GM12878 (cell line): ENCODE measurements around the gene TBCA. TPM values are rescaled to one million over a fixed set of nuclear protein-coding genes. Genes with fewer than 3 reads are reported as not detected.

Experiments
- EP300 ChIP-seq, 2 experiments: fragments of 150-350 bp in 1 of 2; IDR thresholded peaks; 2 replicates each; pipeline ENCODE4 v1.6.1; 2011 to 2012; ENCODE audit warnings: low read depth in 2 of 2, low read length in 2 of 2, borderline replicate concordance in 1 of 2, improper control_type of control experiment in 1 of 2, inconsistent platforms in 1 of 2; ENCODE audit not compliant: control insufficient read depth in 1 of 2
- JUNB ChIP-seq: IDR thresholded peaks from 2 replicates; pipeline ENCODE4 v1.6.1; 2016; ENCODE audit warnings: antibody characterized with exemption, mild to moderate bottlenecking
- JUND ChIP-seq: IDR thresholded peaks from 2 replicates; pipeline ENCODE4 v1.6.1; 2012; ENCODE audit warnings: low read depth, mild to moderate bottlenecking, low read length, improper control_type of control experiment, moderate library complexity
- NR2C1 ChIP-seq: fragments of 450-650 bp; IDR thresholded peaks from 2 replicates; pipeline ENCODE4 v1.6.1; 2017; ENCODE audit warnings: antibody characterized with exemption, mild to moderate bottlenecking, moderate library complexity
- RAD21 ChIP-seq: IDR thresholded peaks from 2 replicates; pipeline ENCODE4 v1.6.1; 2011; ENCODE audit warnings: mild to moderate bottlenecking, low read depth, low read length, moderate library complexity; ENCODE audit not compliant: insufficient read depth
- RAD51 ChIP-seq: fragments of 450-650 bp; IDR thresholded peaks from 2 replicates; pipeline ENCODE4 v1.6.1; 2016; ENCODE audit warnings: moderate library complexity, mild to moderate bottlenecking, inconsistent platforms
- RB1 ChIP-seq: fragments of 450-650 bp; formaldehyde crosslinking; IDR thresholded peaks from 2 replicates; pipeline ENCODE4 v1.6.1; 2017; ENCODE audit warnings: mild to moderate bottlenecking, borderline replicate concordance
- REST ChIP-seq: IDR thresholded peaks from 2 replicates; pipeline ENCODE4 v1.6.1; 2012; ENCODE audit warnings: mild to moderate bottlenecking, low read depth, low read length
- SIX5 ChIP-seq: IDR thresholded peaks from 2 replicates; pipeline ENCODE4 v1.6.1; 2011; ENCODE audit warnings: mild to moderate bottlenecking, low read depth, low read length, moderate library complexity; ENCODE audit not compliant: severe bottlenecking
- SP1 ChIP-seq: IDR thresholded peaks from one replicate; pipeline ENCODE4 v1.6.1; 2011; ENCODE audit warnings: low read depth, low read length
- SPI1 ChIP-seq: IDR thresholded peaks from 2 replicates; pipeline ENCODE4 v1.6.1; 2011; ENCODE audit warnings: low read depth, mild to moderate bottlenecking, low read length, moderate library complexity, borderline replicate concordance; ENCODE audit not compliant: insufficient read depth
- TCF12 ChIP-seq: IDR thresholded peaks from 2 replicates; pipeline ENCODE4 v1.6.1; 2011; ENCODE audit warnings: low read depth, mild to moderate bottlenecking, low read length
- YY1 ChIP-seq: IDR thresholded peaks from 2 replicates; pipeline ENCODE4 v1.6.1; 2011; ENCODE audit warnings: low read depth, mild to moderate bottlenecking, low read length
- ZBTB33 ChIP-seq: fragments of 450-650 bp; IDR thresholded peaks from 2 replicates; pipeline ENCODE4 v1.6.1; 2017; ENCODE audit warnings: mild to moderate bottlenecking
- ZNF207 ChIP-seq: fragments of 450-650 bp; IDR thresholded peaks from 2 replicates; pipeline ENCODE4 v1.6.1; 2014; ENCODE audit warnings: antibody characterized with exemption, mild to moderate bottlenecking, borderline replicate concordance
- ZNF687 ChIP-seq: fragments of 450-650 bp; IDR thresholded peaks from 2 replicates; pipeline ENCODE4 v1.6.1; 2017; ENCODE audit warnings: mild to moderate bottlenecking, moderate library complexity
- polyA plus RNA-seq, 11 experiments: library from polyadenylated mRNA; depleted of rRNA in 4 of 11; unstranded in 6 of 11; stranded (reverse) in 5 of 11; fragments of >200 nt; fragmentation: Nextera tagmentation in 4 of 11; fragmentation: Illumina TruSeq in 1 of 11; extraction: Ambion mirVana in 4 of 11; extraction: Trizol in 1 of 11; gene quantifications; 1 replicate in 1 of 11; 2 replicates in 10 of 11; pipeline versions ENCODE4 v1.2.1 to v1.2.3, GENCODE V29; 2011 to 2016; ENCODE audit warnings: inconsistent platforms in 2 of 11, missing spikeins in 2 of 11, low read depth in 1 of 11
- total RNA-seq, 4 experiments: library from RNA; depleted of rRNA in 3 of 4; stranded (reverse); fragments of >200 nt in 3 of 4; fragmentation: Illumina TruSeq in 1 of 4; extraction: Trizol in 1 of 4; gene quantifications; 2 replicates each; pipeline versions ENCODE4 v1.2.1 to v1.2.3, GENCODE V29; 2013 to 2021
- TF ChIP-seq, protein P1 (sequence below): IDR thresholded peaks from 2 replicates; pipeline ENCODE4 v1.6.1; 2011; ENCODE audit warnings: low read depth, mild to moderate bottlenecking, low read length, moderate library complexity, borderline replicate concordance; ENCODE audit errors: extremely low read depth

The TBCA gene
- total and polyA plus RNA-seq, 10 of the 15 experiments (the other 5 are each of a cell fraction or from before 2014, with no cell fraction given): 86.3 to 647 (median 294) TPM

GRCh38 chr5:77718934-77719610, 57.1 kb downstream of the TBCA start (continued):
- TF ChIP-seq RAD21 (no peak), JUNB (peak; percentile 48), RAD51 (peak; percentile 26; the same call in 1 of the 2 replicates), SPI1 (peak; percentile 85), RB1 (no peak), REST (no peak), ZNF687 (peak; percentile 69), EP300 (IDR thresholded peaks at IDR 0.05; ENCODE audit: borderline replicate concordance in 1 of 2, control insufficient read depth in 1 of 2, low read depth in 2 of 2, low read length in 2 of 2) (peak; percentile 67 to 73; a peak in 2 of 4 replicates), ZBTB33 (no peak), YY1 (no peak), SP1 (no peak), TCF12 (peak; percentile 60; the same call in 1 of the 2 replicates), ZNF207 (no peak), JUND (no peak), SIX5 (no peak), NR2C1 (no peak)
- TF ChIP-seq, protein P1, sequence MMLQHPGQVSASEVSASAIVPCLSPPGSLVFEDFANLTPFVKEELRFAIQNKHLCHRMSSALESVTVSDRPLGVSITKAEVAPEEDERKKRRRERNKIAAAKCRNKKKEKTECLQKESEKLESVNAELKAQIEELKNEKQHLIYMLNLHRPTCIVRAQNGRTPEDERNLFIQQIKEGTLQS: no peak
